SK-N-SH (cell line): ENCODE data around the gene PIGP.
A peak's percentile ranks its signal among the peaks of the same experiment; 100 is the strongest.

Experiments
- CHD2 ChIP-seq: fragments of 150-350 bp; IDR thresholded peaks from 2 replicates; pipeline ENCODE4 v1.6.1; 2018; ENCODE audit warnings: low read length; ENCODE audit not compliant: partially characterized antibody
- CTCF ChIP-seq: fragments of 200-600 bp; sonication (generic); IDR thresholded peaks from 2 replicates; pipeline ENCODE4 v1.6.1; 2017; ENCODE audit warnings: antibody characterized with exemption, mild to moderate bottlenecking, moderate library complexity
- JUND ChIP-seq: IDR thresholded peaks from 2 replicates; pipeline ENCODE4 v1.4.0; 2012
- MXI1 ChIP-seq: IDR thresholded peaks from 2 replicates; pipeline ENCODE4 v1.6.1; 2012; ENCODE audit warnings: mild to moderate bottlenecking, low read depth, low read length, improper control_type of control experiment
- POLR2AphosphoS5 ChIP-seq: IDR thresholded peaks from 2 replicates; pipeline ENCODE4 v1.6.1; 2012; ENCODE audit warnings: low read depth, low read length
- REST ChIP-seq: IDR thresholded peaks from 2 replicates; pipeline ENCODE4 v1.6.1; 2012; ENCODE audit warnings: mild to moderate bottlenecking, low read depth, low read length, moderate library complexity
- RFX5 ChIP-seq: IDR thresholded peaks from 2 replicates; pipeline ENCODE4 v1.6.1; 2012; ENCODE audit warnings: mild to moderate bottlenecking, improper control_type of control experiment, low read length
- SIN3A ChIP-seq: IDR thresholded peaks from 2 replicates; pipeline ENCODE4 v1.6.1; 2012; ENCODE audit warnings: low read depth, mild to moderate bottlenecking, low read length, moderate library complexity, borderline replicate concordance
- TAF1 ChIP-seq: IDR thresholded peaks from 2 replicates; pipeline ENCODE4 v1.6.1; 2012; ENCODE audit warnings: low read depth, mild to moderate bottlenecking, low read length, moderate library complexity, borderline replicate concordance
- YY1 ChIP-seq: IDR thresholded peaks from 2 replicates; pipeline ENCODE4 v1.4.0; 2012; ENCODE audit warnings: low read depth, mild to moderate bottlenecking
- ZBTB33 ChIP-seq: IDR thresholded peaks from 2 replicates; pipeline ENCODE4 v1.4.0; 2012; ENCODE audit warnings: low read depth, borderline replicate concordance

GRCh38 chr21:37074197-37074510 lies 1.3 kb upstream of the PIGP start:
- TF ChIP-seq YY1 = no peak
- TF ChIP-seq CTCF = no peak
- no peak for TF ChIP-seq ZBTB33
- TF ChIP-seq REST = no peak
- no peak for TF ChIP-seq CHD2
- no peak for TF ChIP-seq JUND
- no peak for TF ChIP-seq TAF1
- no peak for TF ChIP-seq RFX5
- TF ChIP-seq MXI1 = no peak
- TF ChIP-seq POLR2AphosphoS5 = no peak
- TF ChIP-seq SIN3A = 0 out of 2 replicates have a peak, but pooled peaks have one; percentile 10
